Astrocyte (in vitro differentiated cells and primary cell): ENCODE results near the gene MPHOSPH9.

Source experiments
- CTCF ChIP-seq: IDR thresholded peaks from 2 replicates; pipeline ENCODE4 v1.5.1; 2011; ENCODE audit warnings: low read depth, mild to moderate bottlenecking, inconsistent platforms, low read length, moderate library complexity; ENCODE audit not compliant: insufficient read depth
- EZH2 ChIP-seq: IDR thresholded peaks from 2 replicates; pipeline ENCODE4 v1.6.1; 2012; ENCODE audit warnings: mild to moderate bottlenecking, low read length, inconsistent platforms; ENCODE audit not compliant: insufficient read depth

GRCh38 chr12:123118497-123118896 is 114.4 kb downstream of the MPHOSPH9 start:
- TF ChIP-seq CTCF (no peak), EZH2 (no peak)
